Endothelial cell of umbilical vein (primary cell): ENCODE results near the gene TNFAIP8. TPM values are rescaled to one million over a fixed set of nuclear protein-coding genes. Genes with fewer than 3 reads are reported as not detected.

Experiments used
- BruUV-seq: library from RNA; stranded (reverse); fragments of 400-500 nt; replicated peaks from 2 replicates; lab custom pipeline; 2021; lab: Mats Ljungman, UMichigan
- CTCF ChIA-PET: fragments of 300-600, 350-600 bp; sonication (Branson Sonifier 250); formaldehyde crosslinking; loops from one replicate; lab custom pipeline; 2021; ENCODE audit warnings: antibody characterized with exemption, inconsistent platforms; lab: Charles Lee
- POLR2A ChIA-PET: fragments of 300-600, 350-600 bp; sonication (Branson Sonifier 250); formaldehyde crosslinking; loops from one replicate; lab custom pipeline; 2021; ENCODE audit warnings: antibody characterized with exemption, inconsistent platforms; lab: Charles Lee
- DNase-seq: peaks from one replicate; pipeline ENCODE4 v3.0.0-alpha.2; 2011; ENCODE audit warnings: low read depth, low spot score
- FAIRE-seq: peaks from 2 replicates; lab custom pipeline; 2011; peaks lifted over from hg19 to GRCh38; lab: Jason Lieb, UNC
- H2AFZ ChIP-seq: 2 replicates; pipeline ENCODE4 v1.6.0; 2012; ENCODE audit warnings: low read depth, low read length, control low read depth, inconsistent platforms
- H3K27ac ChIP-seq: 2 replicates; pipeline ENCODE4 v1.5.1; 2011; ENCODE audit warnings: low read depth, mild to moderate bottlenecking, control low read depth, low read length, moderate library complexity; ENCODE audit not compliant: insufficient read depth
- H3K27me3 ChIP-seq, 2 experiments: 2 replicates each; pipeline versions ENCODE4 v1.6.0 to v1.6.1; 2011; ENCODE audit warnings: low read length in 2 of 2, mixed read lengths in 1 of 2; ENCODE audit not compliant: control insufficient read depth in 2 of 2, insufficient read depth in 2 of 2
- H3K36me3 ChIP-seq, 2 experiments: 2 replicates in 1 of 2; 3 replicates in 1 of 2; pipeline ENCODE4 v1.5.1; 2011; ENCODE audit warnings: low read length in 2 of 2, mild to moderate bottlenecking in 1 of 2, moderate library complexity in 1 of 2; ENCODE audit not compliant: control insufficient read depth in 2 of 2, insufficient read depth in 2 of 2; ENCODE audit errors: extremely low read depth in 1 of 2
- H3K4me1 ChIP-seq: 3 replicates; pipeline ENCODE4 v1.5.1; 2011; ENCODE audit warnings: mild to moderate bottlenecking, low read length; ENCODE audit not compliant: control insufficient read depth, insufficient read depth; ENCODE audit errors: extremely low read depth
- H3K4me2 ChIP-seq: 2 replicates; pipeline ENCODE4 v1.6.1; 2011; ENCODE audit warnings: low read length, control low read depth, mixed read lengths; ENCODE audit not compliant: insufficient read depth
- H3K4me3 ChIP-seq, 3 experiments: fragments of 200-600 bp in 1 of 3; sonication (generic), shearing (Covaris generic) in 1 of 3; replicated peaks in 1 of 3; 2 replicates each; pipeline ENCODE4 v1.5.1; 2011 to 2016; ENCODE audit warnings: control low read depth in 3 of 3, low read length in 3 of 3, mild to moderate bottlenecking in 2 of 3, inconsistent platforms in 1 of 3, low read depth in 1 of 3, moderate library complexity in 1 of 3; ENCODE audit not compliant: insufficient read depth in 1 of 3
- H3K79me2 ChIP-seq: 2 replicates; pipeline ENCODE4 v1.6.0; 2012; ENCODE audit warnings: low read length, inconsistent platforms; ENCODE audit not compliant: control insufficient read depth, insufficient read depth
- H3K9ac ChIP-seq: replicated peaks from 2 replicates; pipeline ENCODE3; 2011; ENCODE audit warnings: low read length, control low read depth; ENCODE audit not compliant: insufficient read depth; ENCODE audit errors: extremely low read depth
- H3K9me1 ChIP-seq: replicated peaks from 3 replicates; pipeline ENCODE4 v1.6.0; 2011; ENCODE audit warnings: mild to moderate bottlenecking, low read length; ENCODE audit not compliant: control insufficient read depth, insufficient read depth; ENCODE audit errors: extremely low read depth
- H3K9me3 ChIP-seq: replicated peaks from 2 replicates; pipeline ENCODE4 v1.5.1; 2012; ENCODE audit warnings: low read length, inconsistent platforms; ENCODE audit not compliant: control insufficient read depth, insufficient read depth
- H4K20me1 ChIP-seq: replicated peaks from 2 replicates; pipeline ENCODE3; 2011; ENCODE audit warnings: mild to moderate bottlenecking, low read length; ENCODE audit not compliant: control insufficient read depth, insufficient read depth; ENCODE audit errors: extremely low read depth
- CTCF ChIP-seq, 2 donors: IDR thresholded peaks; 1 replicate in 1 of 2; 2 replicates in 1 of 2; pipeline ENCODE4 v1.5.1; 2011; ENCODE audit warnings: low read length in 2 of 2, mild to moderate bottlenecking in 2 of 2, moderate library complexity in 2 of 2, control low read depth in 1 of 2, inconsistent platforms in 1 of 2, low read depth in 1 of 2; ENCODE audit not compliant: insufficient read depth in 1 of 2; ENCODE audit errors: extremely low read depth in 1 of 2
- EZH2 ChIP-seq: IDR thresholded peaks from 2 replicates; pipeline ENCODE4 v1.6.1; 2012; ENCODE audit warnings: borderline replicate concordance, low read depth, mild to moderate bottlenecking, moderate library complexity, low read length, inconsistent platforms; ENCODE audit not compliant: severe bottlenecking
- FOS ChIP-seq: IDR thresholded peaks from 2 replicates; pipeline ENCODE4 v1.6.1; 2011; ENCODE audit warnings: mild to moderate bottlenecking, low read length, moderate library complexity, borderline replicate concordance; ENCODE audit not compliant: insufficient read depth
- GATA2 ChIP-seq: IDR thresholded peaks from 2 replicates; pipeline ENCODE4 v1.7.0; 2011; ENCODE audit warnings: low read depth, mild to moderate bottlenecking, moderate library complexity, mixed read lengths, low read length; ENCODE audit not compliant: insufficient read length, insufficient read depth
- JUN ChIP-seq: IDR thresholded peaks from 2 replicates; pipeline ENCODE4 v1.6.1; 2011; ENCODE audit warnings: borderline replicate concordance, low read depth; ENCODE audit not compliant: insufficient read length, insufficient read depth
- MAX ChIP-seq: IDR thresholded peaks from 2 replicates; pipeline ENCODE4 v1.6.1; 2011; ENCODE audit not compliant: insufficient read depth, insufficient read length
- MYC ChIP-seq: IDR thresholded peaks from one replicate; pipeline ENCODE4 v1.6.1; 2011; ENCODE audit warnings: mild to moderate bottlenecking, low read depth, low read length
- POLR2AphosphoS5 ChIP-seq: IDR thresholded peaks from 2 replicates; pipeline ENCODE4 v1.6.1; 2012; ENCODE audit warnings: low read depth, mild to moderate bottlenecking, control low read depth, low read length, moderate library complexity; ENCODE audit not compliant: insufficient read depth
- dilution Hi-C: fragments of 300-500 bp; cut with MboI; formaldehyde crosslinking; loops from one replicate; pipeline ENCODE4 v1.15.0; 2019; ENCODE audit warnings: low sequenced_read_pairs; ENCODE audit not compliant: extremely low pct_ligation_motif_present
- intact Hi-C: fragments of 100-400 bp; cut with micrococcal nuclease; formaldehyde crosslinking; loops from one replicate; pipeline ENCODE4 v1.10.0; 2022
- polyA plus RNA-seq, 4 experiments: library from polyadenylated mRNA; depleted of rRNA in 3 of 4; stranded (reverse) in 3 of 4; unstranded in 1 of 4; fragments of >200 nt; gene quantifications; 2 replicates each; pipeline versions ENCODE4 v1.2.1 to v1.2.3, GENCODE V29; 2011 to 2012; ENCODE audit warnings: missing spikeins in 1 of 4
- total RNA-seq: library from RNA; stranded (reverse); gene quantifications from 2 replicates; pipeline ENCODE4 v1.2.3, GENCODE V29; 2021

The TNFAIP8 gene
- total and polyA plus RNA-seq, 2 donors (not counting 3 experiments of a cell fraction or from before 2014, with no cell fraction given) = 4.7 to 7.4 TPM

GRCh38 chr5:119312403-119312802, 43.4 kb upstream of the TNFAIP8 start:
- POLR2A ChIA-PET = no interaction called here
- Histone ChIP-seq H3K4me1 (peaks cover 10% of the 10 kb centered on the region), H3K9me1 (no peaks in the 10 kb centered on the region), H3K79me2 (no peaks in the 10 kb centered on the region), H3K27ac (no peak overlapping the region), H3K9ac (no peak overlapping the region), H3K9me3 (no peaks in the 10 kb centered on the region), H4K20me1 (no peaks in the 10 kb centered on the region), H3K4me2 (no peak overlapping the region), H3K4me3 (no peak overlapping the region), H2AFZ (no peak overlapping the region), H3K36me3 (no peaks in the 10 kb centered on the region), H3K27me3 (no peaks in the 10 kb centered on the region)
- dilution Hi-C loops = no loop called here
- DNase-seq = no peak
- CTCF ChIA-PET = interaction anchor here (0.6 to 1.9 kb wide), 6 partner anchors 8 to 324 kb away, joined by 3 to 10 read pairs (median 4); partner anchors contain the start of gene DTWD2
- intact Hi-C loops = no loop called here
- no peak for FAIRE-seq
- TF ChIP-seq GATA2 (no peak), EZH2 (no peak), MAX (no peak), MYC (no peak), FOS (no peak), CTCF (IDR thresholded peaks at IDR 0.05; ENCODE audit: extremely low read depth in 1 of 2, insufficient read depth in 1 of 2, low read depth in 1 of 2, low read length in 2 of 2) (no peak), POLR2AphosphoS5 (no peak), JUN (no peak)
- BruUV-seq = no TSS peak
